Measurements from ENCODE around the gene C4orf17.
"Not testable (repeated sequence)": the region's sequence is repeated elsewhere in the genome, so short reads cannot be mapped to it uniquely, and the experiment has no call there.

C4orf17 gene

DNA sequence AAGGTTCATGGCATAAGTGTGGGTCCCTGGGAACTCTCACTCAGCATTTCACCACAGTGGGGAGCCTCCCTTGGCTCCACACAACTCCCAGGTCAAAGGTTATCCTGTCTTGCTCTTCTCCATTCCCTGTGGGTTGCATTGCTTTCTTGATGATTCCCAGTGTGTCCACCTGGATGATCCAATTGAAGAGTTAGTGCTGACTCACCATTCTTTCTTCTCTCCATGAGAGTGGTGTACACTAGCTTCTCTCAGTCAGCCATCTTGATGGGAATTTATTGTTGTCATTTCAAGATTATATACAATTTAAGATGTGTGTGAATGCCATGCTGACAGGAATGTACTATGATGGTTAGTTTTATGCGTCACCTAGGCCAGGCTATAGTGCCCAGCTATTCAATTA is 25.6 kb upstream of the C4orf17 start:
- H3K27ac ChIP-seq (ENCODE audit: low read depth, low read length): no peak overlapping the region
- no peaks in the 10 kb centered on the region for H3K27me3 ChIP-seq (ENCODE audit: control insufficient read depth in 5 of 5, insufficient read depth in 4 of 5, low read length in 5 of 5)
- no peaks in the 10 kb centered on the region for H3K36me3 ChIP-seq (ENCODE audit: control insufficient read depth in 5 of 5, insufficient read depth in 5 of 5, low read length in 5 of 5)
- no peak overlapping the region for H3K4me3 ChIP-seq (ENCODE audit: low read depth in 1 of 5, low read length in 5 of 5)
- peaks cover 0 to 34% (median 29%) of the 10 kb centered on the region in 5 donors for H3K9me3 ChIP-seq (ENCODE audit: control insufficient read depth in 5 of 5, low read length in 5 of 5)
- H3K9ac ChIP-seq (ENCODE audit: low read length in 5 of 5): no peak overlapping the region
- H3K4me1 ChIP-seq (ENCODE audit: control insufficient read depth in 5 of 5, insufficient read depth in 5 of 5, low read length in 5 of 5): no peaks in the 10 kb centered on the region

DNA sequence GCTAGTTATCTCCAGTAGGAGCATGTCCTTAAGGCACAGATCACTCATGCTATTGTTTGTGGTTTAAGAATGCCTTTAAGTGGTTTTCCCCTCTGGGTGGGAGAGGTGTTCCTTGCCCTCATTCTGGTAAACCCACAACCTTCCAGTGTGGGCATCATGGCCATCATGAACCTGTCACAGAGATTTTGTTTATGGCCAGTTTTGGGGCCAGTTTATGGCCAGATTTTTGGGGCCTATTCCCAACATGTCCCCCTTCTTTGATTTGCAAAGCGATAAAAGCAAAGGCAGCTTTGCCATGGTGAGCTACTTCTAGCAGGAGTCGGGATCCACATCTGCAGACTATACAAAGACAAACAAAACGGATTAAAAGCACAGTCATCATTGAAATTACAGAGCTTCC is 24.2 kb upstream of the C4orf17 start:
- not testable (repeated sequence) for H3K4me1 ChIP-seq (ENCODE audit: control insufficient read depth in 5 of 5, insufficient read depth in 5 of 5, low read length in 5 of 5); H3K9ac ChIP-seq (ENCODE audit: low read length in 5 of 5); H3K36me3 ChIP-seq (ENCODE audit: control insufficient read depth in 5 of 5, insufficient read depth in 5 of 5, low read length in 5 of 5); H3K27me3 ChIP-seq (ENCODE audit: control insufficient read depth in 5 of 5, insufficient read depth in 4 of 5, low read length in 5 of 5); H3K4me3 ChIP-seq (ENCODE audit: low read depth in 1 of 5, low read length in 5 of 5); H3K27ac ChIP-seq (ENCODE audit: low read depth, low read length)
- peaks cover 0 to 34% (median 29%) of the 10 kb centered on the region in 5 donors for H3K9me3 ChIP-seq (ENCODE audit: control insufficient read depth in 5 of 5, low read length in 5 of 5)

DNA sequence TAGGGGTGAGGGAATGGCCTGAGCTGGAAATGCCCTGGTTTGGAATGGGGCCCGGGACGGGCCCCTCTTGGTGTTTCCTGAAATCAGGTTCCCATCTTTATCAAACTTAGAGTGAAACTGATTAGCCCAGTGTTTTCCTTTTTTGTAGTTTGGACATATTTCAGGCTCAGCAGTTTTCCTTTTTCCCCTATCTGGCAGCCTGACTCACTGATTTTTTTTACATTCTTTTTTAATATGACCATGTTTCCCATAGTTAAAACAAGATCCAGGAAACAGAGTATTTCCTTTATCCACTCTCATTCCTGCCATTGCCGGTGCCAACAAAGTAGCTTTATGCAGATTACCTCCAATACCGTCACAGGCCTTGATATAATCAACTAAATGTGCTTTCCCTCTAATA is 20.5 kb upstream of the C4orf17 start:
- Histone ChIP-seq H3K4me1 (ENCODE audit: control insufficient read depth in 5 of 5, insufficient read depth in 5 of 5, low read length in 5 of 5) (no peaks in the 10 kb centered on the region), H3K27ac (ENCODE audit: low read depth, low read length) (no peak overlapping the region), H3K9ac (ENCODE audit: low read length in 5 of 5) (no peak overlapping the region), H3K36me3 (ENCODE audit: control insufficient read depth in 5 of 5, insufficient read depth in 5 of 5, low read length in 5 of 5) (no peaks in the 10 kb centered on the region), H3K4me3 (ENCODE audit: low read depth in 1 of 5, low read length in 5 of 5) (no peak overlapping the region), H3K9me3 (ENCODE audit: control insufficient read depth in 5 of 5, low read length in 5 of 5) (peaks cover 0 to 31% (median 23%) of the 10 kb centered on the region in 5 donors), H3K27me3 (ENCODE audit: control insufficient read depth in 5 of 5, insufficient read depth in 4 of 5, low read length in 5 of 5) (no peaks in the 10 kb centered on the region)

DNA sequence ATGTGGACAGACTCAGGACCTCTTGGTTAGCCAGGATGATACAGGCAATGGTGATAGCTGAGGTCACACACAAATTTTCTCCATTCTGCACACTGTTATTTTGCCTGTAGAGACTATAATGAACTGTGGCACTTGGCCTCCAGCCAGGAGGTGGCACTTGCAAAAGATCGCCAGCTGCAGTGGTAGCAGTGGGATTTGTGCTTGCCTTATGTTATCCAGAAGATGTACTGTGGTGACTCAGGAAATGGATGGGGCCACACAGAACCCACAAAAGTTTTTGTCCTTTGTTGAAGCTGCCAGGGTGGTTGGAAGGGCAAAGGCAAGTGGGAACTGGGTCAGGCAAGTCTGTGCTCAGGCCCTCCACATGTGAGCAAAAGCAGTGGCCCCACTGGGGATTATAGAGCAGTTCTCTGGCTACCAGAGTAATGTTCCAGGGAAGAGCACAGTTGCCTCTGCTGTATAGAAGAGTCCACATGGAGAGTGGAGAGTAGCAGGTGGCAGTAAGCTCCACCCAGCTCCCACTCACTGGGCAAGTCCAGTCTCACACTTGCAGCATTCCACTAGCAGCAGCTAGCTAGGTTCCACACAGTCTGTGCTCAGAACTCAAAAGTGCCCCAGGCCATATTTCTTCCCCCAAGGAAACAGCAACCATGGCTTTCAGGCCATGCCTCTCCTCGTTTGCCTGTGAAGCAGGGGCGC is 5.9 kb upstream of the C4orf17 start:
- no peak overlapping the region for H3K9ac ChIP-seq (ENCODE audit: low read length in 5 of 5)
- H3K36me3 ChIP-seq (ENCODE audit: control insufficient read depth in 5 of 5, insufficient read depth in 5 of 5, low read length in 5 of 5): no peaks in the 10 kb centered on the region
- no peak overlapping the region for H3K4me3 ChIP-seq (ENCODE audit: low read depth in 1 of 5, low read length in 5 of 5)
- no peaks in the 10 kb centered on the region for H3K4me1 ChIP-seq (ENCODE audit: control insufficient read depth in 5 of 5, insufficient read depth in 5 of 5, low read length in 5 of 5)
- H3K27me3 ChIP-seq (ENCODE audit: control insufficient read depth in 5 of 5, insufficient read depth in 4 of 5, low read length in 5 of 5): no peaks in the 10 kb centered on the region
- no peaks in the 10 kb centered on the region for H3K9me3 ChIP-seq (ENCODE audit: control insufficient read depth in 5 of 5, low read length in 5 of 5)
- no peak overlapping the region for H3K27ac ChIP-seq (ENCODE audit: low read depth, low read length)

DNA sequence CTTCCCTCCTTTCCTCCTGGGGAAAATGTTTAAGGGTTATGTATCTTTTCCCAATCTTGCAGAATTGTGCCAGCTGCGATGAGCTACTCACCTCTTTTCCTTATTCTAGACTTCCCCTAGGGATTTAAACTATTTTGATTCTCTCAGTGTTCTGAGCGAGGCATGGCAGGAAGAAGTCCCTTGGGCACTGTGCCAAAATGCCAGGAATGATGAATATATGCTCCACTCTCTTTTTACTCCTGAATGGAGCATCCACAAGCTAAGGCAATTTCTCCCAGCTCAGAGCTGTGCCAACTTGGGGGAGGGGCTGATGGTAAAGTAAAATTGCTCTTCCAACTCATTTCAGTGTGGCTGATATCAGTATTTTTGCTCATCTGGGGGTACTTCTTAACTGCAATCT is 4.0 kb upstream of the C4orf17 start:
- no peaks in the 10 kb centered on the region for H3K4me1 ChIP-seq (ENCODE audit: control insufficient read depth in 5 of 5, insufficient read depth in 5 of 5, low read length in 5 of 5)
- no peak overlapping the region for H3K9ac ChIP-seq (ENCODE audit: low read length in 5 of 5)
- H3K27ac ChIP-seq (ENCODE audit: low read depth, low read length): no peak overlapping the region
- H3K36me3 ChIP-seq (ENCODE audit: control insufficient read depth in 5 of 5, insufficient read depth in 5 of 5, low read length in 5 of 5): no peaks in the 10 kb centered on the region
- no peaks in the 10 kb centered on the region for H3K9me3 ChIP-seq (ENCODE audit: control insufficient read depth in 5 of 5, low read length in 5 of 5)
- no peak overlapping the region for H3K4me3 ChIP-seq (ENCODE audit: low read depth in 1 of 5, low read length in 5 of 5)
- H3K27me3 ChIP-seq (ENCODE audit: control insufficient read depth in 5 of 5, insufficient read depth in 4 of 5, low read length in 5 of 5): no peaks in the 10 kb centered on the region

DNA sequence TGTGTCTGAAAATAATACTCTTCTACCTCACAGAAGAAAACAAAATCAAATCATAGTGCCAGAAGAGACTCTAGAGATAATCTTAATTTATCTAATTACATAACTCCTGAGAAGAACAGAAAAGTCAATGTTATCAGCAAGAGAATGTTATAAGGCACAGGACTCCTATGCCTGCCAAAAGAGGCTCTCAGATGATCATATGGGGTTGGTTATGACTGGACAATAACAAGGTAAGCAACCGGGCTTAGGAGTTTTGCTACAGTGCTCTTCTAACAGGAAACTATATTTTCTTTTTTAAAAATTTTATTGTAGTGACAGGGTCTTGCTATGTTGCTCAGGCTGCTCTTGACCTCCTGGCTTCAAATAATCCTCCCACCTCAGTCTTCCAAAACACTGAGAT is 3.5 kb upstream of the C4orf17 start:
- H3K4me1 ChIP-seq (ENCODE audit: control insufficient read depth in 5 of 5, insufficient read depth in 5 of 5, low read length in 5 of 5): no peaks in the 10 kb centered on the region
- no peak overlapping the region for H3K4me3 ChIP-seq (ENCODE audit: low read depth in 1 of 5, low read length in 5 of 5)
- no peaks in the 10 kb centered on the region for H3K9me3 ChIP-seq (ENCODE audit: control insufficient read depth in 5 of 5, low read length in 5 of 5)
- H3K27ac ChIP-seq (ENCODE audit: low read depth, low read length): no peak overlapping the region
- H3K9ac ChIP-seq (ENCODE audit: low read length in 5 of 5): no peak overlapping the region
- H3K36me3 ChIP-seq (ENCODE audit: control insufficient read depth in 5 of 5, insufficient read depth in 5 of 5, low read length in 5 of 5): no peaks in the 10 kb centered on the region
- H3K27me3 ChIP-seq (ENCODE audit: control insufficient read depth in 5 of 5, insufficient read depth in 4 of 5, low read length in 5 of 5): no peaks in the 10 kb centered on the region

DNA sequence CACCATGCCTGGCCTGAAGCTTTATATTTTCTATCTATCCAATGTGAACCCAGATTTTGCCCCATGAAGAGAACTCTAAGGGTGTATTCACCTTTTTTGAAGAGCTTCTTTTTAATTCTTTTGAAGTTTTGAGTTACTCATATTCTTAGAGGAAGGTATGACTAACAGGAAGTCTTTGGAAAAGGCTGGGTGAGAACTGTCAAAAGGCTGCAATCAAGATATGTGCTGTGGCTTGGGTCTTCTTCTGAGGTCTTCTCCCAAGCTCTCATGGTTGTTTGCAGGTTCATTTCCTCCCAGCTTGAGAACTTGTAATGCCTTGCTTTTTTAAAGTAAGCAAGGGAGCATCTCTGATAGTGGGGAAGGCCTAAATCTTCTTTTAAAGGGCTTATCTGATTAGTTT is 3.1 kb upstream of the C4orf17 start:
- Histone ChIP-seq H3K4me1 (ENCODE audit: control insufficient read depth in 5 of 5, insufficient read depth in 5 of 5, low read length in 5 of 5) (no peaks in the 10 kb centered on the region), H3K9me3 (ENCODE audit: control insufficient read depth in 5 of 5, low read length in 5 of 5) (no peaks in the 10 kb centered on the region), H3K36me3 (ENCODE audit: control insufficient read depth in 5 of 5, insufficient read depth in 5 of 5, low read length in 5 of 5) (no peaks in the 10 kb centered on the region), H3K27ac (ENCODE audit: low read depth, low read length) (no peak overlapping the region), H3K27me3 (ENCODE audit: control insufficient read depth in 5 of 5, insufficient read depth in 4 of 5, low read length in 5 of 5) (no peaks in the 10 kb centered on the region), H3K4me3 (ENCODE audit: low read depth in 1 of 5, low read length in 5 of 5) (no peak overlapping the region), H3K9ac (ENCODE audit: low read length in 5 of 5) (no peak overlapping the region)

DNA sequence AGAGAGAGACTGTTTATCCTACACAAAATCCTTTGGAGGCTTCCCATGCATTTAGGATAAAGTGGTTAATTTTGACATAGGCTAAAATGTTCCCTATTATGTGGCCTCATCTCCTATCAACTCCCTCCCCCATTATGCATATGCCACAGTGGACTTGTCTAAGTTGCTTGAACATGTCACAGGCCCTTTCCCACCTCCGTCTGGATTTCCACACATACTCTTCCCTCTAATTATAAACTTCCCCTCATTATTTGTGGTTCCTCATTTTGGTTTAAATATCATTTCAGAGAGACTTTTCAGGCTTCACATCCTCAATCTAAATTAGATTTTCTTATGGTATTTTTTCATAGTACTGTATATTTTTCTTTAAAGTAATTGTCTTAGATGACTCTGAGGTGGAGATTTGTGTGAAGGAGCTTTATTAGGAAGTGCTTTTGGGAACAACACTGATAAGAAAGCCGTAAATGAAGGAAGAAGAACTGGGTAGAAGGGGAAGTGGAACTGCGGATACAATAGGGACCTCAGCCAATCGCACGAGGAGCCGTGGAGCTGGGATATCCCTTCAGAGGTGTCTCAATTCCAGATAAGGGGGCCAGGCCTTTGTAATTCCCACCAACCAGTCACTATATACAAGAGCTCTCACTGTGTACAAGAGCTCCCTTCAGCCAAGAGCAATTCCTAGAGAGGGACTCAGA is 7.9 kb downstream of the C4orf17 start:
- H3K9me3 ChIP-seq (ENCODE audit: control insufficient read depth in 5 of 5, low read length in 5 of 5): no peaks in the 10 kb centered on the region
- no peaks in the 10 kb centered on the region for H3K36me3 ChIP-seq (ENCODE audit: control insufficient read depth in 5 of 5, insufficient read depth in 5 of 5, low read length in 5 of 5)
- no peak overlapping the region for H3K27ac ChIP-seq (ENCODE audit: low read depth, low read length)
- H3K9ac ChIP-seq (ENCODE audit: low read length in 5 of 5): no peak overlapping the region
- H3K4me1 ChIP-seq (ENCODE audit: control insufficient read depth in 5 of 5, insufficient read depth in 5 of 5, low read length in 5 of 5): peaks cover 0 to 3% (median 0%) of the 10 kb centered on the region in 5 donors
- H3K4me3 ChIP-seq (ENCODE audit: low read depth in 1 of 5, low read length in 5 of 5): no peak overlapping the region
- H3K27me3 ChIP-seq (ENCODE audit: control insufficient read depth in 5 of 5, insufficient read depth in 4 of 5, low read length in 5 of 5): no peaks in the 10 kb centered on the region

DNA sequence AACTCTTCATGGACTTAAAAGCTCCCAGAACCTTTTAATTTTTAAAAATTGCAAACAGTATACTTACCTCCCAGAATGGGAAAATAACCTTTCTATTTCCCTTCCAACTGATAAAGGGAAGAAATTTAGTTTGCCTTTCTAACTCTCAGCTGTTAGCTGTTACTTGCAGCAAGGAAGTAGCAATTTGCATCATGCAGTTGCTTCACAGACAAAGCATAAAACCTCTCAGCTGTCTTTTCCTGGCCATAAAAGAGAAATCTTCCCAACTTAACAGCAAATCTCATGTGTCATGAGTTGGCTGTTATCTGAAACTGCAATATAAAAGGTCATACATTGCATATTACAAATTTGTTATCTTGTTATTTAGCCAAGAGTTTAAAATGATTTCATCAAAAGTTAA is 18.4 kb downstream of the C4orf17 start:
- Histone ChIP-seq H3K36me3 (ENCODE audit: control insufficient read depth in 5 of 5, insufficient read depth in 5 of 5, low read length in 5 of 5) (no peaks in the 10 kb centered on the region), H3K4me1 (ENCODE audit: control insufficient read depth in 5 of 5, insufficient read depth in 5 of 5, low read length in 5 of 5) (no peaks in the 10 kb centered on the region), H3K27me3 (ENCODE audit: control insufficient read depth in 5 of 5, insufficient read depth in 4 of 5, low read length in 5 of 5) (no peaks in the 10 kb centered on the region), H3K27ac (ENCODE audit: low read depth, low read length) (no peak overlapping the region), H3K9ac (ENCODE audit: low read length in 5 of 5) (no peak overlapping the region), H3K4me3 (ENCODE audit: low read depth in 1 of 5, low read length in 5 of 5) (no peak overlapping the region), H3K9me3 (ENCODE audit: control insufficient read depth in 5 of 5, low read length in 5 of 5) (no peaks in the 10 kb centered on the region)

DNA sequence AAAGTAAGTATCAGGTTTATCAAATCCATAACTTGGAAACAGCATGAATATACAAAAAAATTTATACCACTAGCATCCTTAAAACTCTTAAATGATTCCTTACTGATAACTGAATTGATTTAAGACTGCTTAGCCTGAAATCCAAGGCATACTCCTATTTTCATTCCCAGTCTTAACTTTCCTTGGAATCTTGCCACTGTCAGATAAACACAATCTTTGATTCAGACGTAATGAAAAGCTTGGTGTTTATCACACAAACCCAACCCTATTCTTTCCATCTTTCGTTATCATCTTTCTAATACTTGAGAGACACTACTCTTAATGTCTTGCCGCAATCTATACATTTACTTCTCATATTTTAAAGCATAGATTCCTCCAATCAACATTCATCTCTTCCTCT is 19.1 kb downstream of the C4orf17 start:
- H3K36me3 ChIP-seq (ENCODE audit: control insufficient read depth in 5 of 5, insufficient read depth in 5 of 5, low read length in 5 of 5): no peaks in the 10 kb centered on the region
- H3K9me3 ChIP-seq (ENCODE audit: control insufficient read depth in 5 of 5, low read length in 5 of 5): no peaks in the 10 kb centered on the region
- no peak overlapping the region for H3K9ac ChIP-seq (ENCODE audit: low read length in 5 of 5)
- H3K4me1 ChIP-seq (ENCODE audit: control insufficient read depth in 5 of 5, insufficient read depth in 5 of 5, low read length in 5 of 5): no peaks in the 10 kb centered on the region
- H3K4me3 ChIP-seq (ENCODE audit: low read depth in 1 of 5, low read length in 5 of 5): no peak overlapping the region
- H3K27me3 ChIP-seq (ENCODE audit: control insufficient read depth in 5 of 5, insufficient read depth in 4 of 5, low read length in 5 of 5): no peaks in the 10 kb centered on the region
- no peak overlapping the region for H3K27ac ChIP-seq (ENCODE audit: low read depth, low read length)

Data from subcutaneous abdominal adipose tissue (tissue), 5 donors.